ENCODE data around the gene DYRK2. TPM values are rescaled to one million over a fixed set of nuclear protein-coding genes. Genes with fewer than 3 reads are reported as not detected.

Gene DYRK2
- total RNA-seq, 3 donors from 2014 or later (not counting 1 experiment from before 2014, with no cell fraction given), result 88.1 to 108 (median 108) TPM

GRCh38 chr12:67697967-67698366, 49.4 kb downstream of the DYRK2 start:
- ATAC-seq, result no peak
- Histone ChIP-seq H3K36me3 (ENCODE audit: control insufficient read depth, insufficient read depth, low read length) (no peaks in the 10 kb centered on the region), H3K27me3 (ENCODE audit: control insufficient read depth, insufficient read depth, low read length) (no peaks in the 10 kb centered on the region), H3K4me1 (ENCODE audit: control insufficient read depth, insufficient read depth, low read length) (peaks cover 12% of the 10 kb centered on the region), H3K4me3 (ENCODE audit: low read length) (no peak overlapping the region), H3K9me3 (ENCODE audit: control insufficient read depth, insufficient read depth, low read length) (no peaks in the 10 kb centered on the region), H3K27ac (ENCODE audit: low read length) (peak overlapping the region; percentile 63)
- WGBS (ENCODE audit: insufficient coverage), result 100% methylated on average over 2 of the region's 2 CpGs
- TF ChIP-seq CTCF (IDR thresholded peaks at IDR 0.05), result no peak
- intact Hi-C loops (cut with micrococcal nuclease), result loop anchor here (5.0 to 10.0 kb wide), 2 partner anchors 46 to 123 kb away; no protein-coding TSS in a partner anchor
- Mint-ChIP-seq H3K9me3 (no peaks in the 10 kb centered on the region), H3K36me3 (no peaks in the 10 kb centered on the region), H3K27me3 (ENCODE audit: low read depth in 2 of 2) (no peaks in the 10 kb centered on the region), H3K4me1 (peaks cover 24 to 32% of the 10 kb centered on the region in 2 donors), H3K27ac (peak overlapping the region; percentile 87 to 90), H3K4me3 (peak overlapping the region; percentile 84)
- DNase-seq, result no peak

GRCh38 chr12:67698672-67699581, 50.4 kb downstream of the DYRK2 start:
- Mint-ChIP-seq H3K36me3 (no peaks in the 10 kb centered on the region), H3K9me3 (no peaks in the 10 kb centered on the region), H3K27me3 (ENCODE audit: low read depth in 2 of 2) (no peaks in the 10 kb centered on the region), H3K27ac (peak overlapping the region; percentile 87 to 90), H3K4me1 (peaks cover 24 to 32% of the 10 kb centered on the region in 2 donors), H3K4me3 (peak overlapping the region; percentile 84)
- intact Hi-C loops (cut with micrococcal nuclease), result loop anchor here (1.0 to 10.0 kb wide), 3 partner anchors 47 to 124 kb away; no protein-coding TSS in a partner anchor
- peaks cover 12% of the 10 kb centered on the region for H3K4me1 ChIP-seq (ENCODE audit: control insufficient read depth, insufficient read depth, low read length)
- H3K36me3 ChIP-seq (ENCODE audit: control insufficient read depth, insufficient read depth, low read length), result no peaks in the 10 kb centered on the region
- ATAC-seq (peak; percentile 84 to 87 (median 85)), DNase-seq (peak; percentile 31 to 67)
- H3K27me3 ChIP-seq (ENCODE audit: control insufficient read depth, insufficient read depth, low read length), result no peaks in the 10 kb centered on the region
- no peak for TF ChIP-seq CTCF (IDR thresholded peaks at IDR 0.05)
- peak overlapping the region; percentile 63 for H3K27ac ChIP-seq (ENCODE audit: low read length)
- H3K9me3 ChIP-seq (ENCODE audit: control insufficient read depth, insufficient read depth, low read length), result no peaks in the 10 kb centered on the region
- peak overlapping the region; percentile 38 for H3K4me3 ChIP-seq (ENCODE audit: low read length)
- WGBS (ENCODE audit: insufficient coverage), result 0% methylated on average over 5 of the region's 6 CpGs

- Histone ChIP-seq H3K4me3 (ENCODE audit: low read length) (no peak overlapping the region), H3K27ac (ENCODE audit: low read length) (no peak overlapping the region), H3K27me3 (ENCODE audit: control insufficient read depth, insufficient read depth, low read length) (no peaks in the 10 kb centered on the region), H3K9me3 (ENCODE audit: control insufficient read depth, insufficient read depth, low read length) (no peaks in the 10 kb centered on the region), H3K36me3 (ENCODE audit: control insufficient read depth, insufficient read depth, low read length) (no peaks in the 10 kb centered on the region), H3K4me1 (ENCODE audit: control insufficient read depth, insufficient read depth, low read length) (peaks cover 12% of the 10 kb centered on the region)
- H3K4me1 Mint-ChIP-seq, result peaks cover 26 to 31% of the 10 kb centered on the region in 2 donors
- no peak overlapping the region for H3K27ac Mint-ChIP-seq
- no peak for TF ChIP-seq CTCF (IDR thresholded peaks at IDR 0.05)
- intact Hi-C loops (cut with micrococcal nuclease), result no loop called here
- no peaks in the 10 kb centered on the region for H3K36me3 Mint-ChIP-seq
- ATAC-seq (no peak), DNase-seq (no peak)
- 90% methylated on average over 1 of the region's 2 CpGs for WGBS (ENCODE audit: insufficient coverage)
- no peak overlapping the region for H3K4me3 Mint-ChIP-seq
- no peaks in the 10 kb centered on the region for H3K27me3 Mint-ChIP-seq (ENCODE audit: low read depth in 2 of 2)
- no peaks in the 10 kb centered on the region for H3K9me3 Mint-ChIP-seq
Measured at GRCh38 chr12:67701121-67701520, 52.6 kb downstream of the DYRK2 start.
